NB4 (cell line): Measurements from ENCODE around the gene NRL.

Experiments
- CTCF ChIP-seq: IDR thresholded peaks from one replicate; pipeline ENCODE4 v1.5.1; 2012; ENCODE audit warnings: low read depth, low read length
- MYC ChIP-seq: IDR thresholded peaks from 2 replicates; pipeline ENCODE4 v1.6.1; 2011; ENCODE audit warnings: low read depth, low read length
- POLR2A ChIP-seq: IDR thresholded peaks from 2 replicates; pipeline ENCODE4 v1.6.1; 2011; ENCODE audit warnings: mild to moderate bottlenecking; ENCODE audit not compliant: insufficient read length; ENCODE audit errors: extremely low read depth
- TF ChIP-seq, protein P1 (sequence below): IDR thresholded peaks from 2 replicates; pipeline ENCODE4 v1.6.1; 2011; ENCODE audit warnings: low read depth, low read length

- TF ChIP-seq CTCF, result no peak
- TF ChIP-seq MYC, result no peak
- no peak for TF ChIP-seq POLR2A
- TF ChIP-seq, protein P1, sequence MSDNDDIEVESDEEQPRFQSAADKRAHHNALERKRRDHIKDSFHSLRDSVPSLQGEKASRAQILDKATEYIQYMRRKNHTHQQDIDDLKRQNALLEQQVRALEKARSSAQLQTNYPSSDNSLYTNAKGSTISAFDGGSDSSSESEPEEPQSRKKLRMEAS, result no peak
These were observed 24.7 kb upstream of the NRL start for GRCh38 chr14:24139272-24139934.
